OCI-LY1 (cell line): ENCODE data around the gene ODAM.

Source experiments
- H2AFZ ChIP-seq: fragments of 200-600 bp; sonication (generic), shearing (Covaris generic); 2 replicates; pipeline ENCODE4 v1.6.0; 2014; ENCODE audit warnings: antibody characterized with exemption, mild to moderate bottlenecking, low read length
- H3F3A ChIP-seq: fragments of 200-600 bp; sonication (generic), shearing (Covaris generic); 2 replicates; pipeline ENCODE4 v1.6.0; 2014; ENCODE audit warnings: mild to moderate bottlenecking, antibody characterized with exemption, low read length, moderate library complexity; ENCODE audit not compliant: insufficient read depth
- H3K27ac ChIP-seq: fragments of 200-600 bp; sonication (generic); 2 replicates; pipeline ENCODE4 v1.5.1; 2014; ENCODE audit warnings: low read length, mixed run types, mild to moderate bottlenecking, low read depth; ENCODE audit not compliant: poor library complexity, severe bottlenecking
- H3K27me3 ChIP-seq: fragments of 200-600 bp; sonication (generic); 2 replicates; pipeline ENCODE4 v1.6.0; 2014; ENCODE audit warnings: antibody characterized with exemption, mild to moderate bottlenecking, low read length, moderate library complexity; ENCODE audit not compliant: insufficient read depth
- H3K36me3 ChIP-seq: fragments of 200-600 bp; sonication (generic); 2 replicates; pipeline ENCODE4 v1.6.1; 2014; ENCODE audit warnings: mild to moderate bottlenecking, antibody characterized with exemption, low read length, moderate library complexity, mixed read lengths; ENCODE audit not compliant: insufficient read depth
- H3K4me1 ChIP-seq: fragments of 200-600 bp; sonication (generic); 2 replicates; pipeline ENCODE4 v1.5.1; 2014; ENCODE audit warnings: mild to moderate bottlenecking, low read length, moderate library complexity; ENCODE audit not compliant: insufficient read depth, severe bottlenecking
- H3K4me2 ChIP-seq: fragments of 200-600 bp; sonication (generic), shearing (Covaris generic); 2 replicates; pipeline ENCODE4 v1.6.1; 2014; ENCODE audit warnings: low read length
- H3K4me3 ChIP-seq: fragments of 200-600 bp; sonication (generic); 2 replicates; pipeline ENCODE4 v1.5.1; 2014; ENCODE audit warnings: low read length, low read depth, mild to moderate bottlenecking, mixed read lengths; ENCODE audit not compliant: poor library complexity, severe bottlenecking
- H3K79me2 ChIP-seq: fragments of 200-600 bp; shearing (Covaris generic); 2 replicates; pipeline ENCODE4 v1.6.1; 2016; ENCODE audit warnings: mixed run types, low read length, mixed read lengths; ENCODE audit not compliant: insufficient read depth
- H3K9ac ChIP-seq: fragments of 200-600 bp; sonication (generic), shearing (Covaris generic); 2 replicates; pipeline ENCODE4 v1.6.1; 2014; ENCODE audit warnings: mild to moderate bottlenecking, low read length, mixed read lengths
- H3K9me2 ChIP-seq: fragments of 200-600 bp; sonication (generic), shearing (Covaris generic); 2 replicates; pipeline ENCODE4 v1.6.1; 2014; ENCODE audit warnings: low read depth, mild to moderate bottlenecking, low read length, mixed read lengths
- H3K9me3 ChIP-seq: fragments of 200-600 bp; shearing (Covaris generic); 2 replicates; pipeline ENCODE4 v1.6.1; 2014; ENCODE audit warnings: low read length, mixed read lengths
- H4K20me1 ChIP-seq: fragments of 200-600 bp; sonication (generic), shearing (Covaris generic); 2 replicates; pipeline ENCODE4 v1.6.0; 2016; ENCODE audit warnings: mild to moderate bottlenecking, low read length; ENCODE audit not compliant: insufficient read depth
- EZH2 ChIP-seq: fragments of 200-600 bp; sonication (generic), shearing (Covaris generic); IDR thresholded peaks from 2 replicates; pipeline ENCODE4 v1.8.0; 2017; ENCODE audit warnings: borderline replicate concordance, mixed run types, mild to moderate bottlenecking, antibody characterized with exemption, low read length, moderate library complexity, mixed read lengths
- TF ChIP-seq, protein P1 (sequence below): fragments of 200-600 bp; sonication (generic), shearing (Covaris generic); IDR thresholded peaks from 2 replicates; pipeline ENCODE4 v1.5.1; 2017; ENCODE audit warnings: mild to moderate bottlenecking, antibody characterized with exemption, low read length, moderate library complexity, mixed read lengths

The ODAM gene

GRCh38 chr4:70195425-70195824 lies at the start of gene ODAM:
TSS of gene ODAM (plus strand) at chr4:70195725. CDS start at chr4:70196544, 819 bp downstream.
- Histone ChIP-seq H3K9me2 (no peaks in the 10 kb centered on the region), H3K27ac (no peak within 1 kb of the TSS), H3K27me3 (no peaks in the 10 kb centered on the region), H3K4me3 (no peak within 1 kb of the TSS), H3K4me2 (no peak within 1 kb of the TSS), H2AFZ (no peak within 1 kb of the TSS), H3K36me3 (no peaks in the 10 kb centered on the region), H4K20me1 (no peaks in the 10 kb centered on the region), H3K79me2 (no peaks in the 10 kb centered on the region), H3K9me3 (no peaks in the 10 kb centered on the region), H3K9ac (no peak within 1 kb of the TSS), H3F3A (no peaks in the 10 kb centered on the region), H3K4me1 (no peaks in the 10 kb centered on the region)
- no peak for TF ChIP-seq EZH2
- TF ChIP-seq, protein P1, sequence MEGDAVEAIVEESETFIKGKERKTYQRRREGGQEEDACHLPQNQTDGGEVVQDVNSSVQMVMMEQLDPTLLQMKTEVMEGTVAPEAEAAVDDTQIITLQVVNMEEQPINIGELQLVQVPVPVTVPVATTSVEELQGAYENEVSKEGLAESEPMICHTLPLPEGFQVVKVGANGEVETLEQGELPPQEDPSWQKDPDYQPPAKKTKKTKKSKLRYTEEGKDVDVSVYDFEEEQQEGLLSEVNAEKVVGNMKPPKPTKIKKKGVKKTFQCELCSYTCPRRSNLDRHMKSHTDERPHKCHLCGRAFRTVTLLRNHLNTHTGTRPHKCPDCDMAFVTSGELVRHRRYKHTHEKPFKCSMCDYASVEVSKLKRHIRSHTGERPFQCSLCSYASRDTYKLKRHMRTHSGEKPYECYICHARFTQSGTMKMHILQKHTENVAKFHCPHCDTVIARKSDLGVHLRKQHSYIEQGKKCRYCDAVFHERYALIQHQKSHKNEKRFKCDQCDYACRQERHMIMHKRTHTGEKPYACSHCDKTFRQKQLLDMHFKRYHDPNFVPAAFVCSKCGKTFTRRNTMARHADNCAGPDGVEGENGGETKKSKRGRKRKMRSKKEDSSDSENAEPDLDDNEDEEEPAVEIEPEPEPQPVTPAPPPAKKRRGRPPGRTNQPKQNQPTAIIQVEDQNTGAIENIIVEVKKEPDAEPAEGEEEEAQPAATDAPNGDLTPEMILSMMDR = no peak

- H3K4me1 ChIP-seq = no peaks in the 10 kb centered on the region
- no peak overlapping the region for H3K4me3 ChIP-seq
- no peak overlapping the region for H3K27ac ChIP-seq
- no peaks in the 10 kb centered on the region for H3K9me2 ChIP-seq
- no peak overlapping the region for H2AFZ ChIP-seq
- no peaks in the 10 kb centered on the region for H3K79me2 ChIP-seq
- no peaks in the 10 kb centered on the region for H4K20me1 ChIP-seq
- H3K36me3 ChIP-seq = no peaks in the 10 kb centered on the region
- H3K27me3 ChIP-seq = no peaks in the 10 kb centered on the region
- H3F3A ChIP-seq = no peaks in the 10 kb centered on the region
- H3K9me3 ChIP-seq = no peaks in the 10 kb centered on the region
- no peak overlapping the region for H3K4me2 ChIP-seq
- H3K9ac ChIP-seq = no peak overlapping the region
- TF ChIP-seq EZH2 = no peak
- TF ChIP-seq, protein P1 = no peak
These were observed 44.3 kb upstream of the ODAM start for GRCh38 chr4:70151271-70151670.

DNA sequence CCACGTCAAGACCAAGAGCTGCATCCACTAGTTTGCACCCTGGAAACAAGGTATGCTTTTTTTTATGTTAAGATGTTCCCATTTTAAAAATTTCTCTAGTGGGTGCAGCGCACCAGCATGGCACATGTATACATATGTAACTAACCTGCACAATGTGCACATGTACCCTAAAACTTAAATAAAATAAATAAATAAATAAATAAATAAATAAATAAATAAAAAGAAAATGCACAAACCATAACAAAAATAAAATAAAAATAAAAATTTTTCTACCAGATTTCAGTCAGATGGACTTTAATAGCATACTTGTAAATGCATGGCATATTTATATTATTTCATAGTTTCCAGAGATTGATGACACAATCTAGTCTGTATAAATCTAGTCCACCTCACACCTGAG lies 43.4 kb upstream of the ODAM start:
- H3K9me2 ChIP-seq = no peaks in the 10 kb centered on the region
- no peaks in the 10 kb centered on the region for H3K4me1 ChIP-seq
- H3K27ac ChIP-seq = no peak overlapping the region
- no peaks in the 10 kb centered on the region for H3F3A ChIP-seq
- no peaks in the 10 kb centered on the region for H3K9me3 ChIP-seq
- TF ChIP-seq, protein P1 = no peak
- no peak for TF ChIP-seq EZH2
- H3K36me3 ChIP-seq = no peaks in the 10 kb centered on the region
- H3K27me3 ChIP-seq = no peaks in the 10 kb centered on the region
- no peak overlapping the region for H3K4me3 ChIP-seq
- no peak overlapping the region for H2AFZ ChIP-seq
- no peaks in the 10 kb centered on the region for H4K20me1 ChIP-seq
- H3K79me2 ChIP-seq = no peaks in the 10 kb centered on the region
- H3K9ac ChIP-seq = no peak overlapping the region
- no peak overlapping the region for H3K4me2 ChIP-seq
